Ishikawa (cell line): ENCODE results near the gene CFAP20DC.

Experiments used
- CEBPB ChIP-seq: IDR thresholded peaks from 2 replicates; pipeline ENCODE4 v1.6.1; 2012
- CREB1 ChIP-seq: IDR thresholded peaks from 2 replicates; pipeline ENCODE4 v1.6.1; 2012; ENCODE audit warnings: low read depth
- EGR1 ChIP-seq: IDR thresholded peaks from 2 replicates; pipeline ENCODE4 v1.6.1; 2012
- EP300 ChIP-seq: IDR thresholded peaks from 2 replicates; pipeline ENCODE4 v1.6.1; 2012; ENCODE audit warnings: borderline replicate concordance
- FOXM1 ChIP-seq: IDR thresholded peaks from 2 replicates; pipeline ENCODE4 v1.6.1; 2012; ENCODE audit warnings: low read depth, borderline replicate concordance
- MAX ChIP-seq: IDR thresholded peaks from 2 replicates; pipeline ENCODE4 v1.6.1; 2012
- NFIC ChIP-seq: IDR thresholded peaks from 2 replicates; pipeline ENCODE4 v1.6.1; 2012
- RAD21 ChIP-seq: IDR thresholded peaks from 2 replicates; pipeline ENCODE4 v1.6.1; 2012; ENCODE audit warnings: low read depth
- REST ChIP-seq: IDR thresholded peaks from 2 replicates; pipeline ENCODE4 v1.6.1; 2012; ENCODE audit warnings: low read depth, mild to moderate bottlenecking
- TAF1 ChIP-seq: IDR thresholded peaks from 2 replicates; pipeline ENCODE4 v1.6.1; 2012; ENCODE audit warnings: low read depth, mild to moderate bottlenecking
- TCF12 ChIP-seq: IDR thresholded peaks from 2 replicates; pipeline ENCODE4 v1.6.1; 2012; ENCODE audit warnings: low read depth
- TEAD4 ChIP-seq: IDR thresholded peaks from 2 replicates; pipeline ENCODE4 v1.6.1; 2012
- USF1 ChIP-seq: IDR thresholded peaks from 2 replicates; pipeline ENCODE4 v1.6.1; 2012
- YY1 ChIP-seq: IDR thresholded peaks from 2 replicates; pipeline ENCODE4 v1.6.1; 2012; ENCODE audit warnings: low read depth
- ZBTB7A ChIP-seq: IDR thresholded peaks from 2 replicates; pipeline ENCODE4 v1.6.1; 2012; ENCODE audit warnings: low read depth

CFAP20DC gene

GRCh38 chr3:58989163-58989562 is 60.7 kb downstream of the CFAP20DC start:
- no peak for TF ChIP-seq REST
- no peak for TF ChIP-seq ZBTB7A
- no peak for TF ChIP-seq FOXM1
- no peak for TF ChIP-seq TCF12
- no peak for TF ChIP-seq CEBPB
- no peak for TF ChIP-seq NFIC
- no peak for TF ChIP-seq EGR1
- no peak for TF ChIP-seq MAX
- no peak for TF ChIP-seq EP300
- TF ChIP-seq YY1 = no peak

- no peak for TF ChIP-seq TEAD4
- no peak for TF ChIP-seq CREB1
- no peak for TF ChIP-seq RAD21
- TF ChIP-seq MAX = no peak
- TF ChIP-seq EGR1 = no peak
- no peak for TF ChIP-seq TCF12
- no peak for TF ChIP-seq REST
- no peak for TF ChIP-seq ZBTB7A
- no peak for TF ChIP-seq NFIC
- no peak for TF ChIP-seq YY1
- no peak for TF ChIP-seq CEBPB
- TF ChIP-seq TAF1 = no peak
- no peak for TF ChIP-seq EP300
- no peak for TF ChIP-seq USF1
Measured at GRCh38 chr3:58988041-58988440, 61.8 kb downstream of the CFAP20DC start.

GRCh38 chr3:58986654-58987053 is 63.2 kb downstream of the CFAP20DC start:
- TF ChIP-seq CEBPB (no peak), CREB1 (no peak), REST (no peak), FOXM1 (no peak), EGR1 (no peak), TAF1 (no peak), USF1 (no peak), YY1 (no peak)

GRCh38 chr3:58979840-58980239 is 70.0 kb downstream of the CFAP20DC start:
- TF ChIP-seq FOXM1 = no peak
- TF ChIP-seq TCF12 = no peak
- no peak for TF ChIP-seq NFIC
- TF ChIP-seq EP300 = no peak
- no peak for TF ChIP-seq RAD21
- TF ChIP-seq TEAD4 = no peak
- TF ChIP-seq USF1 = no peak
- no peak for TF ChIP-seq ZBTB7A
- TF ChIP-seq TAF1 = no peak
- no peak for TF ChIP-seq CEBPB
- TF ChIP-seq YY1 = no peak
- TF ChIP-seq CREB1 = no peak
- no peak for TF ChIP-seq MAX
- no peak for TF ChIP-seq EGR1
- TF ChIP-seq REST = no peak
